Erythroblast (primary cell): ENCODE data around the gene SERINC5.

Experiments used
- GATA1 ChIP-seq: IDR thresholded peaks from 2 replicates; pipeline ENCODE4 v1.6.1; 2011; ENCODE audit warnings: low read depth, mild to moderate bottlenecking, control low read depth, low read length, moderate library complexity
- POLR2A ChIP-seq: IDR thresholded peaks from 2 replicates; pipeline ENCODE4 v1.6.1; 2011; ENCODE audit warnings: mild to moderate bottlenecking, low read length

DNA sequence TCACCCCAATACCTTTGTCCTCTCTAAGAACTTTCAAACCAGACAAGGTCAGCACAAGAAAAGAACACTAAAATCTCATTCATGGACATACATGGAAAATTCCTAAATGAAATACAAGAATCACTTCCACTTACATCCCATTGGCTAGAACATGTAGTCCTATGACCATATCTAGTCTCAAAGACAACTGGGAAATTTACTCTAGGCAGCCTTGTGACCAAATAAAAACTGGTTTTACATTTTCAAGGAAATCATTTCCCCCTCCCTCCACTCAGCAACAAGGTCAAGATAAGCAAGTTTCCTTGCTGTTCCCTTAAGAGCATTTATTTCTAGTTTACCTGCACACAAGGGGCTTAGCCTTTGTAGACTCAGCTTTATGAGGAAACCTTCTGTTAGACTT, 20.3 kb upstream of the SERINC5 start:
- TF ChIP-seq POLR2A (no peak), GATA1 (no peak)
